IPS-15b (cell line): ENCODE data around the gene RNASEH2C.
"Not testable (repeated sequence)": the region's sequence is repeated elsewhere in the genome, so short reads cannot be mapped to it uniquely, and the experiment has no call there.

ENCODE experiments used
- H3K27me3 ChIP-seq: one replicate; pipeline ENCODE4 v1.6.1; 2013; ENCODE audit warnings: low read length; ENCODE audit not compliant: control insufficient read depth, insufficient read depth
- H3K36me3 ChIP-seq: one replicate; pipeline ENCODE4 v1.6.1; 2013; ENCODE audit warnings: low read length; ENCODE audit not compliant: control insufficient read depth, insufficient read depth
- H3K4me1 ChIP-seq: one replicate; pipeline ENCODE4 v1.6.1; 2013; ENCODE audit warnings: mild to moderate bottlenecking, low read length; ENCODE audit not compliant: control insufficient read depth, insufficient read depth
- H3K4me3 ChIP-seq: one replicate; pipeline ENCODE4 v1.5.1; 2013; ENCODE audit warnings: low read depth, low read length
- H3K9ac ChIP-seq: one replicate; pipeline ENCODE4 v1.6.1; 2013; ENCODE audit warnings: low read depth, mild to moderate bottlenecking, low read length
- H3K9me3 ChIP-seq: one replicate; pipeline ENCODE4 v1.6.1; 2013; ENCODE audit warnings: mild to moderate bottlenecking, low read length; ENCODE audit not compliant: control insufficient read depth, insufficient read depth

The RNASEH2C gene

DNA sequence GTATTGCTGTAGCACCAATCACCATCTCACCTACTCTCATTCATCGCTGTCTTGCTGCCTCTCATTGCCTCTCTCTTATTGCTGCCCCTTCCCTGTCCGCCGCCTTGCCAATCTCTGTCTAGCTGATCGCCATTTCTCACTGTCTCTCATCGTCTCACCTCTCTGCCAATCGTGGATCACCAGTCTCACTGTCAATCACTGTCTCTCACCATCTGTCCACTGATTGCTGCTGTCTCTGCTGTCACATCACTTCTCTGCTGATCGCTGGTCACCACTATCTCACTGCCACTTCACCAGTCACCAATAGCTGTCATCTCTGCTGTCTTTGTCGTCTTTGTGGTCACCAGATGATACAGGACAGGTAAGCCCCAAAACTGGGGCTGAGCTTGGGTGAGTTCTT is 20.6 kb upstream of the RNASEH2C start:
- H3K36me3 ChIP-seq, result no peaks in the 10 kb centered on the region
- peaks cover 3% of the 10 kb centered on the region for H3K27me3 ChIP-seq
- no peak overlapping the region for H3K4me3 ChIP-seq
- no peaks in the 10 kb centered on the region for H3K9me3 ChIP-seq
- H3K9ac ChIP-seq, result no peak overlapping the region
- H3K4me1 ChIP-seq, result no peaks in the 10 kb centered on the region

DNA sequence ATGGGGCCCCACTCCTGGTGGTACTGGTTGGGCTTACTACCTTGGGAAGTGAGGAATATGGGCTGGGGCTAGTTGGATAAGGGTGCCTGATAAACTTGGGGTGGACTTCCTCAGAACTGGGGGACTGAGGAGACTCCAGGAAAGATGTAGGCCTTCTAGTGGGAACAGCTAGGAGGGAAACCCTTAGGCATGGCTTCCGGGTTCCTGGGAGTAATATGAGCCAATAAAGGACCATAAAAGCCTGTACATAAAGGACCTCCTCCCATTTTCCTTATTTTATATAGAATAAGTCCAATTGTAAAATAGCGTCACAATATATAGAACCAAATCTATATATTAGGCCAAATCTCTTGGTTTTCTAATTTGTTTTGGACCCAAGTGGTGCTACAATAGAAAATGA is 18.4 kb upstream of the RNASEH2C start:
- H3K4me1 ChIP-seq, result no peaks in the 10 kb centered on the region
- no peak overlapping the region for H3K4me3 ChIP-seq
- H3K36me3 ChIP-seq, result no peaks in the 10 kb centered on the region
- no peak overlapping the region for H3K9ac ChIP-seq
- no peaks in the 10 kb centered on the region for H3K9me3 ChIP-seq
- peaks cover 3% of the 10 kb centered on the region for H3K27me3 ChIP-seq

DNA sequence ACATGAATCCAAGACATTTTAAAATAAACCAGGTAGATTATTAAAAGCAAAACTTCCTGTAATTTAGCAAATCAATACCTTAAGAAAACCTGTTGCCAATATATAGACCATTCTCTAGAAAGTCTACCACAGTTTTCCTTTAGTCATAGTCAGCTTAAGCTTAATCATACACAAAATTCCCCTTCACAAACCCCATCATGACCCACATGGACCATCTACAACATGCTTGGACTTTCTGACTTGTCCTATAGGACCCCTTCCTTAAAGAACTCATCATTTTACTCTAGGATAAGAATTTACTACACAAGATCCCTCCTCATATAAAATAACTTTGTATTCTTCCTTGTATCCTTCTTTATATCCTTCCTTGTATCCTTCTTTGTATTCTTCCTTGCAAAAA is 16.2 kb upstream of the RNASEH2C start:
- Histone ChIP-seq H3K4me3 (no peak overlapping the region), H3K36me3 (no peaks in the 10 kb centered on the region), H3K9me3 (no peaks in the 10 kb centered on the region), H3K9ac (no peak overlapping the region), H3K27me3 (peaks cover 3% of the 10 kb centered on the region), H3K4me1 (no peaks in the 10 kb centered on the region)

DNA sequence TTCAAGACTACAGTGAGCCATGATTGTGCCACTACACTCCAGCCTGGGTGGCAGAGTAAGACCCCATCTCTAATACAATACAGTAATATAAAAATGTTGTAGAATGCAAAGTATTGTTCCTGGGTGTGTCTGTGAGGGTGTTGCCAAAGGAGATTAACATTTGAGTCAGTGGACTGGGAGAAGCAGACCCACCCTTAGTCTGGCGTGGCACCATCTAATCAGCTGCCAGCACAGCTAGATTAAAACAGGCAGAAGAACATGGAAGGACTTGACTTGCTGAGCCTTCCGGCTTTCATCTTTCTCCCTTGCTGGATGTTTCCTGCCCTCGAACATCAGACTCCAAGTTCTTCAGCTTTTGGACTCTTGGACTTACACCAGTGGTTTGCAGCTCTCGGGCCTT is 14.5 kb upstream of the RNASEH2C start:
- H3K9me3 ChIP-seq, H3K9ac ChIP-seq, H3K4me3 ChIP-seq: not testable (repeated sequence)

DNA sequence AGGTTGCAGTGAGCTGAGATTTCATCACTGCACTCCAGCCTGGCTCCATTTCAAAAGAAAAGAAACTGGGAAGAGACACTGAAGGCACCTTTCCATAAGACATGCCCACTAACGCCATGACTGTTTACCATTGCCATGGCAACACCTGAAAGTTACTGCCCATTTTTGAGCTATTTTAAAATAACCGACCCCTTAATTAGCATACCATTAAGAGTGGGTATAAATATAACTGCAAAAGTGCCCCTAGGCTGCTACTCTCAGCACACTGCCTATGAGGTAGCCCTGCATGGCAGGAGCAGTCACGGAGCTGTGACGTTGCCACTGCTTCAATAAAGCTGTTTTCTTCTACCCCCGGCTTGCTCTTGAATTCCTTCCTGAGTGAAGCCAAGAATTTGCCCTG is 9.9 kb upstream of the RNASEH2C start:
- peaks cover 2% of the 10 kb centered on the region for H3K27me3 ChIP-seq

More for the DNA sequence above, 14.5 kb upstream of the RNASEH2C start:
- not testable (repeated sequence) for H3K27me3 ChIP-seq, H3K36me3 ChIP-seq, H3K4me1 ChIP-seq

DNA sequence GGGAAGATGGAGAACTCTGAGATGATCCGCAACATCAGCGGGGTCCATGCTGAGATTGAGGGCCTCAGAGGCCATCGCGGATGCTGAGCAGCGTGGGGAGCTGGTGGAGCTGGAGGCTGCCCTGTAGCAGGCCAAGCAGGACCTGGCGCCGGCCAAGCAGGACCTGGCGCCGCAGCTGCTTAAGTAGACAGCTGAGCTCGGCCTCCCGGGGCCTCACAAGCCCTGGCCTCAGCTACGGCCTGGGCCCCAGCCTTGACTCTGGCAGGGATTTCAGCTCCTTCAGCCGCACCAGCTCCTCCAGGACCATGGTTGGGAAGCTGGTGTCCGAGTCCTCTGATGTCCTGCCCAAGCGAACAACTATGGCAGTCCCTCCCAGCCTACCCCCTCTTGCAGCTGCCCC is 7.3 kb upstream of the RNASEH2C start:
- no peaks in the 10 kb centered on the region for H3K9me3 ChIP-seq
- H3K27me3 ChIP-seq, result peaks cover 2% of the 10 kb centered on the region
- no peaks in the 10 kb centered on the region for H3K4me1 ChIP-seq
- H3K9ac ChIP-seq, result no peak overlapping the region
- H3K4me3 ChIP-seq, result no peak overlapping the region
- H3K36me3 ChIP-seq, result no peaks in the 10 kb centered on the region

More for the DNA sequence above, 9.9 kb upstream of the RNASEH2C start:
- no peaks in the 10 kb centered on the region for H3K4me1 ChIP-seq
- no peaks in the 10 kb centered on the region for H3K36me3 ChIP-seq
- no peaks in the 10 kb centered on the region for H3K9me3 ChIP-seq
- no peak overlapping the region for H3K9ac ChIP-seq
- no peak overlapping the region for H3K4me3 ChIP-seq

DNA sequence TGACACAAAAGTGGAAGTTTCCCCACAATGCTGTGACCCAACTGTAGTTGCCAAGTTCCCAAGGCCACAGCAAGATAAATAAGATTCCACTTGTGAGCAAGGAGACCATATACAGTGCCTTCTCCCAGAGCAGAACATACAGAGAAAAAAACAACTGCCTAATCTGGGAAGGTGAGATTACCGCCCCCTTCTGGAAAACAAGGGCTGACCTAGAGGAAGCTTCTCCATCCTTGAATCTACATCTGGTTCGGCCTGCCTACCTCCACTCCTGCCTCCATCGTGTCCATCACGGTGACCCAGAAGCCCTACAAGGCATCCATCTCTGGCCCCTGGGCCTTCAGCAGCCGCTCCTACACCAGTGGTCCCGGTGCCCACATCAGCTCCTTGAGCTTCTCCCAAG is 6.1 kb upstream of the RNASEH2C start:
- H3K4me3 ChIP-seq, result no peak overlapping the region
- H3K9me3 ChIP-seq, result no peaks in the 10 kb centered on the region
- no peaks in the 10 kb centered on the region for H3K4me1 ChIP-seq
- no peaks in the 10 kb centered on the region for H3K36me3 ChIP-seq
- no peak overlapping the region for H3K9ac ChIP-seq
- H3K27me3 ChIP-seq, result peaks cover 2% of the 10 kb centered on the region

DNA sequence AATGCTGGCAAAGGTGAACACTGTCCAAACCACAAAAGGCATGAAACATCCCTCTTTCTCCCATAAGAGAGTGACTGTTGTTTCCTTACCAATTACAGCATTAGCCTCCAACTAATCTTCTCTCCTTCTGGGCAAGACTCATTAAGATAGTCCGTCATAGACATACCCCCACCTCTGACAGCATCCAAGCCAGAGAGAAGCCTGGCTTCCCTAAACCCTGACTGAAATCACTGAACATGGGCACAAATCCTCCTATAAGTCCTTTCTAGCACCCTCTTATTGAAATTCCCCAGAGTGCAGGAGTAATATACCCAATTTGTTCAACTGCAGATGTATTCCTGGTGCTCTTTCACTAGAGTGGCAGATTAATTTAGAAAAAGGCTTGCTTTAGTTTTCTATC is 1.7 kb upstream of the RNASEH2C start:
- peaks cover under 1% of the 10 kb centered on the region for H3K27me3 ChIP-seq
- no peaks in the 10 kb centered on the region for H3K4me1 ChIP-seq
- H3K4me3 ChIP-seq, result no peak overlapping the region
- no peaks in the 10 kb centered on the region for H3K9me3 ChIP-seq
- H3K36me3 ChIP-seq, result peaks cover 16% of the 10 kb centered on the region
- no peak overlapping the region for H3K9ac ChIP-seq

DNA sequence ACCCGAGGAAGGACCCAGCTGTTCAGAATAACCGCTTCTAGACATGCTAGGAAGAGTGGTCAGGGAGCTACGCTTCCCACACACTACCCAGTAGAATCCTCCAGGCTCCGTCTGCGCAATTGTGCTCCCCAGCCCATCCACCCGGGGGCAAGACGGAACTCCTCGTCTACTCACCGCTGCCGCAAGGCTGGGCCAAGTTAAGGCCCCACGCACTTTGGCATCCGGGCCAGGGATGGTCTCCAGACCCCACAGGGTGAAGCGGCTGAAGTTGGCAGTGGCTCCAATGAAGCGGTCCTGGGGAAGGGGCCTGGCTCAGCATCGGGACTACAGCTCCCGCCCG is 757 bp downstream of the RNASEH2C start:
- peak overlapping the region; percentile 93 for H3K4me3 ChIP-seq
- H3K36me3 ChIP-seq, result peaks cover 33% of the 10 kb centered on the region
- no peaks in the 10 kb centered on the region for H3K9me3 ChIP-seq
- no peaks in the 10 kb centered on the region for H3K27me3 ChIP-seq
- peak overlapping the region; percentile 85 for H3K9ac ChIP-seq
- no peaks in the 10 kb centered on the region for H3K4me1 ChIP-seq

DNA sequence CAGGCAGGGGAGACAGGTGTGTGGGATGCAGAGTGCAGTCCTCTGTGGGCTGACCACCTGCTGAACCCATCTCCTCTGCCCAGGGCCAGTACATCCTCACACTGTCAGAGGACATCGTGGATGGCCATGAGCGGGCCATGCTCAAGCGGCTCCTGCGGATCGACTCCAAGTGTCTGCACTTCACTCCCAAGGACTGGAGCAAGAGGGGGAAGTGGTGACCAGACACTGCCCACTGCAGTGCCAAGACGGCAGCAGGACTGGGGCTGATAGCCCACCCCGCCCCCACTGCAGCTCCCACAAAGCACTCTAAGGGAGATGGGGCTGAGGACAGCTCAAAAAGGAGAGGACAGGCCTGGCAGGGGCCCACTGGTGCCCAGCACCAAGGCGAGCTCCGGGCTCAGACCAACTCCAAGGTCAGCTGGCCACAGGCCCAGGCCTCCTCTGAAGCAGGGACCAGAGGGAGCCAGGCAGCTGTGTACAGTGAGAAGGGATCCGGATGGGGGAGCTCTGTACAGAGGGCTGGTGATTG is 1.6 kb downstream of the RNASEH2C start:
- H3K36me3 ChIP-seq, result peaks cover 40% of the 10 kb centered on the region
- H3K9ac ChIP-seq, result no peak overlapping the region
- no peaks in the 10 kb centered on the region for H3K4me1 ChIP-seq
- H3K4me3 ChIP-seq, result peak overlapping the region; percentile 93
- no peaks in the 10 kb centered on the region for H3K9me3 ChIP-seq
- no peaks in the 10 kb centered on the region for H3K27me3 ChIP-seq

DNA sequence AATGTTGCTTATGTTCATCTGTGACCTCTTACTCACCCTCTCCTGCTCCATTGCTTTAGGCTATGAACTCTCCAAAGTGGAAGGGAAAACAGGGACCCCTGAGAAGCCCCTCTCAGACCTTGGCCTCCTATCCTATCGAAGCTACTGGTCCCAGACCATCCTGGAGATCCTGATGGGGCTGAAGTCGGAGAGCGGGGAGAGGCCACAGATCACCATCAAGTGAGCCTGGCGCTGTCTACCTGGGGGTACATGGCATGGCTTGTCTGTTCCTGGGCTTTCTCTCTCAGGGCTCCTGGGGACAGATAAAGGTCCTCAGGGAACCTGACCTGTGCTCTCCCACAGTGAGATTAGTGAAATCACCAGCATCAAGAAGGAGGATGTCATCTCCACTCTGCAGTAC is 2.1 kb downstream of the RNASEH2C start:
- Histone ChIP-seq H3K4me3 (no peak overlapping the region), H3K9ac (no peak overlapping the region), H3K36me3 (peaks cover 45% of the 10 kb centered on the region)

DNA sequence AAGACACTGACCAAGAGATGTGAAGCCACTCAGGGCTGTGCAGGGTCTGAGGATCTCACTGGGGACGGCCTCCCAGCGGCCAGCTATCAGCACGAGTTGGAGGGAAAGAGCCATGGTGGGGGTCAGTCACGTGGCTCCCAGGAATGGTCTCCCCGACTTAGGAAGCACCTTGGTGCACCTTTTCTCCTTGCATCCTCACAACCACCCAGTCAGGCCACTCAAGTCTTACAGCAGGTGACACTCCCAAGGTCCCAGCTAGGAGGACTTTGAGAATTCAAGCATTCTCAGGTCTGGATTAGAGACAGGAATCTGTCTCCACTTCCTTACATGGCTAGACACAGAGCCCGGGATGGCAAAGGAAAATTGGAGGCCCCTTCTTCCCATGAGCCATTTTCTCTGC is 2.7 kb downstream of the RNASEH2C start:
- H3K9me3 ChIP-seq, result no peaks in the 10 kb centered on the region
- no peak overlapping the region for H3K9ac ChIP-seq
- peaks cover 51% of the 10 kb centered on the region for H3K36me3 ChIP-seq
- H3K27me3 ChIP-seq, result no peaks in the 10 kb centered on the region
- no peak overlapping the region for H3K4me3 ChIP-seq
- no peaks in the 10 kb centered on the region for H3K4me1 ChIP-seq

More for the DNA sequence above, 2.1 kb downstream of the RNASEH2C start:
- H3K27me3 ChIP-seq, result no peaks in the 10 kb centered on the region
- no peaks in the 10 kb centered on the region for H3K9me3 ChIP-seq
- H3K4me1 ChIP-seq, result no peaks in the 10 kb centered on the region
